IPS-20b (cell line): ENCODE results near the gene CFAP221.

ENCODE experiments used
- H3K27ac ChIP-seq: one replicate; pipeline ENCODE4 v1.5.1; 2013; ENCODE audit warnings: low read length
- H3K27me3 ChIP-seq: 2 replicates; pipeline ENCODE4 v1.6.1; 2013; ENCODE audit warnings: mild to moderate bottlenecking, low read length, inconsistent platforms; ENCODE audit not compliant: insufficient read depth
- H3K36me3 ChIP-seq: 2 replicates; pipeline ENCODE4 v1.6.1; 2013; ENCODE audit warnings: low read depth, mild to moderate bottlenecking, inconsistent platforms, low read length, moderate library complexity; ENCODE audit not compliant: insufficient read depth
- H3K4me1 ChIP-seq: 2 replicates; pipeline ENCODE4 v1.6.1; 2013; ENCODE audit warnings: mild to moderate bottlenecking, control low read depth, inconsistent platforms, low read length, moderate library complexity; ENCODE audit not compliant: insufficient read depth
- H3K4me3 ChIP-seq: 2 replicates; pipeline ENCODE4 v1.5.1; 2013; ENCODE audit warnings: mild to moderate bottlenecking, low read length, inconsistent platforms
- H3K9ac ChIP-seq: 2 replicates; pipeline ENCODE4 v1.6.1; 2013; ENCODE audit warnings: low read depth, mild to moderate bottlenecking, inconsistent platforms, low read length, moderate library complexity
- H3K9me3 ChIP-seq: 2 replicates; pipeline ENCODE4 v1.6.1; 2013; ENCODE audit warnings: mild to moderate bottlenecking, low read depth, low read length, inconsistent platforms; ENCODE audit not compliant: insufficient read depth

CFAP221 gene

DNA sequence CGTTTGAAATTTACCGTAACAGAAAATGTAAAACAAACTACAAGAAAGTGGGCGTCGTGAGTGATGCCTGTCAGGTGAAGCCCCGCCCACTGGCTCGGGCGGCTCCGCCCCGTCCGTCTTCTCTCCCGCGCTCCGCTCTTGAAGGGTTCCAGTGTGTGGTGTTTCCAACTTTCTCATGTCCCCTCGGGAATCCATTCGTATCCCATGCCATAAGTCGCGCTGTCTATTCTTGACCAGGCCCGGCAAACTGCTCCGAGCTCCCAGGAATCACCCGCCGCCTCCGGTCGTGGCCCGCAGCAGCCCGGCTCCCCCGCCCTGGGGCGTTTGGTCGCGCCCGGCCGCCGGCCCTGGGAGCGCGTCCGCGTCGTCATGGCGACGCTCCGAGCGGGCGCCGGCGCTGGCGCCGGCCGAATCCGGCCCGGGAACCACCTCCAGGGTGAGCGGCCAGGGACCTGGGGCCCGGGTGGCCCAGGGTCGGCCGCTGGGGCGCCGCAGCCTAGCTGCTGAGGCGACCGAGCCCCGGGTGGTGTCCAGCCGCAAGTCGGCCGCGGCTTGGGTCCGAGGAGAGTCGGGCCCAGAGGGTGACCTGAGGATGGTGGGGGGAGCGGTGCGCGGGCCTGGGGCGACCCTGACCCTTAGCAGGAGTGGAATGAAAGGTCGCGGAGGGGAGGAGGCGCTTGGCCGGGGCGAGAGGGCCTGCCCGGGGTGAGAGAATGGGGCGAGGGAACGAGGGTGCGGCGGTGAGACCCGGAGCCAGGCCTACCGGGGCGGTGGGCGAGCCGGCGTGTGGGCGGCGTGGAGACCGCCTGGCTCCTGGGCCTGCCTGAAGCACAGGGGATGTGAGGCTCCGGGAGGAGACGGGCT is at the start of gene CFAP221:
TSS of gene CFAP221 (plus strand) at position 375 of the 864 bp plus-strand sequence. CDS start 1,683 bp downstream, outside the sequence.
- Histone ChIP-seq H3K4me1 (no peaks in the 10 kb centered on the region), H3K27ac (no peak within 1 kb of the TSS), H3K4me3 (peak within 1 kb of the TSS; percentile 74), H3K27me3 (peaks cover 25% of the 10 kb centered on the region), H3K36me3 (no peaks in the 10 kb centered on the region), H3K9me3 (no peaks in the 10 kb centered on the region), H3K9ac (peak within 1 kb of the TSS; percentile 77)

DNA sequence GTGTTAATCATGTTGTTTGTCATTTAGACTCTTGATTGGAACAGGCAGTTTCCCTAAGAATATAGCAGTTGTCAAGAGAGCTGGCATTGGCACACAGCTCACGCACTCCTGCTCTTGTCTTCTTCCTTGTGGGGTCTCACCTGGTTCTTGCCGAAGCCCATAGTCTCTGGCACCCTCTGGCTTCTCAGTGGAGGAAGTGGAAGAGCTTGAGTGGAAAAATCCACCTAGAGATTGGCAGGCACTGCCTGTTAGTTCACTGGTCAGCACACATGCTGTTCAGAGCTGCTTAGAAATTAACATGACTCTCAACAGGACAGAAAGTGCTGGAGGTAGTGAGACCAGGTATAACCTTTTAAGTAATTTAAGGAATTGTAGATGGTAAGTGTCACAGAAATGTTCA is 48.3 kb upstream of the CFAP221 start:
- Histone ChIP-seq H3K4me1 (peaks cover 6% of the 10 kb centered on the region), H3K27me3 (no peaks in the 10 kb centered on the region), H3K4me3 (no peak overlapping the region), H3K9ac (no peak overlapping the region), H3K36me3 (no peaks in the 10 kb centered on the region), H3K9me3 (peaks cover 18% of the 10 kb centered on the region; the same call in 1 of the 2 replicates), H3K27ac (no peak overlapping the region)

DNA sequence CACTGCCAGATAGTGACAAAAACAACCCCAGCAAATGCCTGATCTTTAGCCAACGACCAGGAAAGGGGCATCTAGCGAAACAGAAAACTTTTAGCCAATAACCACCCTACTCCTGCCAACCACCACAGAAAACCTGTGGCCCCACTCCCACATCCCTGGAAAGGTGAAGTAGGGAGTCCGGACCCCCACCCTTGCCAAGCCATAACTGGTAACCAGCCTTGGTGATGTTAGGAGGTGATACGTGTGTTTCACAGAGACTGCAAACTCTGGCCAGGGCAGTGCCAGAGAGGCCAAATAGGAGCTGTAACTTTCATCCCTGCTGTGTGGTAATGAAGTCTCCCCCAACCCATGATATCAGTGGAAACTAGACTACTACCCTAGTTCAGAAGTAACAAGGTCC is 47.6 kb upstream of the CFAP221 start:
- Histone ChIP-seq H3K4me1 (peaks cover 6% of the 10 kb centered on the region), H3K4me3 (no peak overlapping the region), H3K27ac (no peak overlapping the region), H3K27me3 (no peaks in the 10 kb centered on the region), H3K36me3 (no peaks in the 10 kb centered on the region), H3K9ac (no peak overlapping the region), H3K9me3 (peaks cover 23% of the 10 kb centered on the region; the same call in 1 of the 2 replicates)

DNA sequence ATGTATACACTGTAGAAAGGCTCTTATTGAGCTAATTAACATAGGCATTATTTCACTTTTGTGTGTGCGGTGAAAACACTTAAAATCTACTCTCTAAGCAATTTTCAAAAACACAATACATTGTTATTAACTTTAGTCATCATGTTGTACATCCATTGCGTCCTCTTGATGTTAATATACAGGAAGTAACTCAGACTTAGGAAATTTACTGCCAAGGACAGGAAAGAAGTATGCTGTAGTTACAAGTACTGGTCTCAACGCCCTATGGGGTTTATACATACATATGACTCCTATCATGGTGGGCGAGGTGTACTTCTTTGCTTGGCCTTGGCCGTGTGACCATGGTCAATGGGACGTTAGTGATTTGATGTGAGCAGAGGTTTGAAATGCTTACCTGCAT is 35.5 kb upstream of the CFAP221 start:
- H3K9me3 ChIP-seq = no peaks in the 10 kb centered on the region
- no peaks in the 10 kb centered on the region for H3K36me3 ChIP-seq
- no peaks in the 10 kb centered on the region for H3K4me1 ChIP-seq
- H3K27me3 ChIP-seq = no peaks in the 10 kb centered on the region
- no peak overlapping the region for H3K4me3 ChIP-seq
- H3K27ac ChIP-seq = no peak overlapping the region
- no peak overlapping the region for H3K9ac ChIP-seq

DNA sequence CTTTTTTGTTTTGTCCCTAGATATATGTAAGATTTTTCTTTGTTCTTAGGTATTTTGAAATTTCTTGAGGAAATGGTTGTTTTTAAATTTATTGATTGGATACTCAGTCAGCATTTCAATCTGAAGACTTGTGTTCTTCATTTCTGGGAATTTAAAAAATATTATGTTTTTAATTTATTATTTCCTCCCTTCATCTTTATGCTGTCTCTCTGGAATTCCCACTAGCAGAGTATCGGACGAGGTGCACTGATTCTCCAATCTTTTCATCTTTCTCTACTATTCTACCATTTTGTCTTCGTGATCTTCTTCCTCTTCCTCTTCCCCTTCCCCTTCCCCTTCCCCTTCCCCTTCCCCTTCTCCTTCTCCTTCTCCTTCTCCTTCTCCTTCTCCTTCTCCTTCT is 32.3 kb upstream of the CFAP221 start:
- H3K4me1 ChIP-seq = no peaks in the 10 kb centered on the region
- no peaks in the 10 kb centered on the region for H3K9me3 ChIP-seq
- no peaks in the 10 kb centered on the region for H3K36me3 ChIP-seq
- no peak overlapping the region for H3K4me3 ChIP-seq
- H3K27ac ChIP-seq = no peak overlapping the region
- H3K9ac ChIP-seq = no peak overlapping the region
- no peaks in the 10 kb centered on the region for H3K27me3 ChIP-seq

DNA sequence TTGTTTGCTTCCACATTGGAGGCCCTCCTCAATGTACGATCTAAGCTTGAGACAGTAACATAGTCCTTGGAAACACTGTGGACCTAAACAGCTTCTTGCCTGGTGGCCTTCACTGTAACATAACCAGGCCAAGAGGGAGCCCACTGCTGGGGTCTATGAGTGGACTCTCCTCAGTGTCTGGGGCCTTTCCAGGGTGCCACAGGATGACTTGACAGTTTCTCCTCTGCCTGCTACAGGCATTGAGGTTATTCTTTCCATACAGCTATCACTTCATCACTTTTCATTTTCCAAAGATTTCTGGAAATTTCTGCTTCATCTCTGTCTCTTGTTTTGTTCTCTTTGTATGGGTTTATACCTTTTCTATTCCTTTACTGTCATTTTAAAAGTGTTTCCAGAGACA is 31.3 kb upstream of the CFAP221 start:
- no peaks in the 10 kb centered on the region for H3K36me3 ChIP-seq
- no peaks in the 10 kb centered on the region for H3K9me3 ChIP-seq
- no peaks in the 10 kb centered on the region for H3K4me1 ChIP-seq
- no peak overlapping the region for H3K9ac ChIP-seq
- no peak overlapping the region for H3K27ac ChIP-seq
- H3K4me3 ChIP-seq = no peak overlapping the region
- H3K27me3 ChIP-seq = no peaks in the 10 kb centered on the region

DNA sequence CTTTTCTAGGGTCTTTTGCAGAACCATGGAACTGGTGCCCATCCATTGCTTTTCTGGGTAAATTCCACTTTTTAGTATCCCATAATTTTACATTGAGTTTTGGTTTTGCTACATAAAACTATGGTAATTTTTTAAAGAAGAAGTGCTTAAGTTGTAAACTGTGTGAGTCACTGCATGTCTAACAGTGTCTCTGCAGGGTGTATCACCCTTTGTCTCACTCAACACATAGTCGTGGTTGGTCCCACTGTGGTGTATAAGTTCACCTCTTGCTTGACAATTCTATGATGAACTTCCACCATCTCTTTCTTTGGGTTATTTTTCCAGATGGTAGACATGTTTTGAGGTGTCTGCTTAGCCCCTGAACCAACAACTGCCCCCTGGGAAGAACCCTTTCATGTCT is 30.4 kb upstream of the CFAP221 start:
- no peaks in the 10 kb centered on the region for H3K4me1 ChIP-seq
- H3K4me3 ChIP-seq = no peak overlapping the region
- H3K27me3 ChIP-seq = no peaks in the 10 kb centered on the region
- no peak overlapping the region for H3K9ac ChIP-seq
- H3K27ac ChIP-seq = no peak overlapping the region
- no peaks in the 10 kb centered on the region for H3K9me3 ChIP-seq
- no peaks in the 10 kb centered on the region for H3K36me3 ChIP-seq

DNA sequence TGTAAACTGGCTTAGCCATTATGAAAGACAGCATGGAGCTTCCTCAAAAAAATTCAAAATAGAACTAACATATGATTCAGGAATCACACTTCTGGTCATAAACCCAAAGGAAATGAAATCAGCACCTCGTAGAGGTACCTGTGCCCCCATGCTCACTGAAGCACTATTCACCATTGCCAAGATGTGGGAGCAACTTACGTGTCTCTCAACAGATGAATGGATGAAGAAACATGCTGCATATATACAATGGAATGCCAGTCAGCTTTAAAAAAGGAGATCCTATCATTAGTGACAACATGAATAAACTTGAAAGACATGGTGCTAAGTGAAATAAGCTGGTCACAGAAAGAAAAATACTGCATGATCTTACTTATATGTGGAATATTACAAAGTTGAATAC is 28.1 kb upstream of the CFAP221 start:
- Histone ChIP-seq H3K4me1 (no peaks in the 10 kb centered on the region), H3K27me3 (peaks cover 13% of the 10 kb centered on the region), H3K4me3 (no peak overlapping the region), H3K9ac (no peak overlapping the region), H3K27ac (no peak overlapping the region), H3K36me3 (no peaks in the 10 kb centered on the region), H3K9me3 (no peaks in the 10 kb centered on the region)

DNA sequence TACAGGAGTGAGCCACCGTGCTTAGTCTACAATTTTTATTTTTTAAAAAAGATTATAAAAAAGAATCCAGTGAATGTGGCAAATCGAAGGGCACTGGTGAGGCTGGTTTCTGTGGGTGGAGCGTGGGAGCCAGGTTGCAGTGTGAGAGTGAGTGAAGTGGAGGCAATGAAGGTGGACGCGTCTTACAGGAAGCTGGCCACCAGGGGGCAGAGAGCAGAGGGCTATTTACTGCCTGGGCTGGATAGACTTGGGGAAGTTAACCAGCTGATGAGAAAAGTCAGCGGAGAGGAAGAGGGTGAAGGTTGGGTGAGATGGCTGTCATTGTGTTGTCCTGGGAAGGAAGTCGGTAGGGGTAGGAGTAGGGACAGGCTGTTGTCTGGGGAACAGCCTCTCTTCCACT is 26.8 kb upstream of the CFAP221 start:
- Histone ChIP-seq H3K9ac (no peak overlapping the region), H3K9me3 (no peaks in the 10 kb centered on the region), H3K4me1 (no peaks in the 10 kb centered on the region), H3K27me3 (peaks cover 27% of the 10 kb centered on the region), H3K4me3 (no peak overlapping the region), H3K27ac (no peak overlapping the region), H3K36me3 (no peaks in the 10 kb centered on the region)

DNA sequence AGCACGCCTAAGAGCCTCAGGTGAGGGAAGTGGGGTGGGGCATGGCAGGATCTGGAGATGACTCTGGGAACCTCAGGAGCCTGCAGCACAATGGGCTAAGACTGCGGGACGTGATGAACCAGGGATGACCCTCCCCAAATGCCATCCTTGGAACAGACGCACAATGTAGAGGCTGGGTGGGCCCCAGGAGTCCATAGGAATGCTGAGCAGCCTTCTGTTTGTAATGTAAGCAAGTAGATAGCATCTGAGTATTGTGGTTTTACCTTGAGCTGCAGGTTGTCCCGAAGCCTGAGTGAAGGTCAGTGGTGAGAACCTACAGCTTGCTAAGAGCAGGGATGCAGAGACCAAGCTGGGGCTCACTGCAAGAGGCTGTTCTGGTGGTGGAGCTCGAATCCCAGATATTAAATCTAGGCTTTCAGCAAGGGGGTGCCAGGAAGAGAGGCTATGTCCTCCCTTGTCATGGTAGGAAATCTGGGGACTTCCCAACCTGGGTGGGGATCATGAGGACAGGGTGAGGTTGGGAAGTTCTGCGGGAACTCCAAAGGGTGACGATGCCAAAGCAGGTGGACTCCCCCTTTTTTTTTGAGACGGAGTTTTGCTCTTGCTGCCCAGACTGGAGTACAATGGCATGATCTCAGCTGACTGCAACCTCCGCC is 25.7 kb upstream of the CFAP221 start:
- Histone ChIP-seq H3K9ac (no peak overlapping the region), H3K36me3 (no peaks in the 10 kb centered on the region), H3K4me1 (no peaks in the 10 kb centered on the region), H3K9me3 (no peaks in the 10 kb centered on the region), H3K27ac (no peak overlapping the region), H3K4me3 (no peak overlapping the region), H3K27me3 (peaks cover 38% of the 10 kb centered on the region)

DNA sequence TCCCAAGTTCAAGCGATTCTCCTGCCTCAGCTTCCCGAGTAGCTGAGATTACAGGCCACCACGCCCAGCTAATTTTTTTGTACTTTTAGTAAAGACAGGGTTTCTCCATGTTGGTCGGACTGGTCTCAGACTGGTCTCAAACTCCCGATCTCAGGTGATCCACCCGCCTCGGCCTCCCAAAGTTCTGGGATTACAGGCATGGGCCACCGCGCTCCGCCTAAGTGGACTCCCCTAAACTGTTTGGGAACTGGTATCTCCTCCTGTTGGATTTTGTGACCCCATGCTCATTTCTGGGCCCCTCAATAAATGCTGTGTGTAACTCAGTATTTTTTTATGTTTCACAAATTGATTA is 25.2 kb upstream of the CFAP221 start:
- Histone ChIP-seq H3K27me3 (peaks cover 43% of the 10 kb centered on the region), H3K27ac (no peak overlapping the region), H3K4me3 (no peak overlapping the region), H3K36me3 (no peaks in the 10 kb centered on the region), H3K4me1 (no peaks in the 10 kb centered on the region), H3K9me3 (no peaks in the 10 kb centered on the region), H3K9ac (no peak overlapping the region)
